ENCODE data around the gene GJC1. TPM values are rescaled to one million over a fixed set of nuclear protein-coding genes. Genes with fewer than 3 reads are reported as not detected.
"Not testable (repeated sequence)": the region's sequence is repeated elsewhere in the genome, so short reads cannot be mapped to it uniquely, and the experiment has no call there.

GJC1 gene
- total RNA-seq, 4 donors from 2014 or later = 2.1 to 9.2 (median 4.6) TPM

GRCh38 chr17:44828919-44829522, 1.1 kb downstream of the GJC1 start:
- no peaks in the 10 kb centered on the region for H3K9me3 ChIP-seq
- H3K27ac ChIP-seq = peak overlapping the region; percentile 50 to 66 (median 54)
- TF ChIP-seq CTCF (IDR thresholded peaks at IDR 0.05 in 4 of 5, conservative IDR thresholded peaks at IDR 0.05 in 1 of 5) (no peak), POLR2A (IDR thresholded peaks at IDR 0.05) (no peak)
- intact Hi-C loops (cut with DNase I; ENCODE audit: low total_unique reads) = no loop called here
- in situ Hi-C loops (cut with MboI; ENCODE audit: low sequenced_read_pairs in 4 of 4) = no loop called here
- ATAC-seq (no peak), DNase-seq (no peak)
- H3K36me3 ChIP-seq = no peaks in the 10 kb centered on the region
- peaks cover 60 to 76% (median 74%) of the 10 kb centered on the region in 3 donors for H3K27me3 ChIP-seq
- H3K4me3 ChIP-seq = peak overlapping the region; percentile 41 to 56 (median 52)
- H3K4me1 ChIP-seq = peaks cover 0 to 7% of the 10 kb centered on the region in 2 donors

- Histone ChIP-seq H3K36me3 (no peaks in the 10 kb centered on the region), H3K27ac (no peak overlapping the region), H3K27me3 (peaks cover 60 to 74% (median 65%) of the 10 kb centered on the region in 3 donors), H3K4me3 (peak overlapping the region in 3 of 4 donors; percentile 3 to 52 (median 12)), H3K4me1 (peaks cover 0 to 7% of the 10 kb centered on the region in 2 donors), H3K9me3 (no peaks in the 10 kb centered on the region)
- intact Hi-C loops (cut with DNase I; ENCODE audit: low total_unique reads) = no loop called here
- no peak for ATAC-seq
- DNase-seq = no peak
- TF ChIP-seq POLR2A (IDR thresholded peaks at IDR 0.05) (no peak), CTCF (IDR thresholded peaks at IDR 0.05 in 4 of 5, conservative IDR thresholded peaks at IDR 0.05 in 1 of 5) (no peak)
- in situ Hi-C loops (cut with MboI; ENCODE audit: low sequenced_read_pairs in 4 of 4) = no loop called here
Observed at GRCh38 chr17:44827863-44828262, 2.2 kb downstream of the GJC1 start.

GRCh38 chr17:44826123-44826790, 3.8 kb downstream of the GJC1 start:
- peaks cover 54 to 67% (median 57%) of the 10 kb centered on the region in 3 donors for H3K27me3 ChIP-seq
- H3K4me3 ChIP-seq = peak overlapping the region in 1 of 4 donors; percentile 52
- intact Hi-C loops (cut with DNase I; ENCODE audit: low total_unique reads) (no loop called here), in situ Hi-C loops (cut with MboI; ENCODE audit: low sequenced_read_pairs in 4 of 4) (no loop called here)
- TF ChIP-seq CTCF (IDR thresholded peaks at IDR 0.05 in 4 of 5, conservative IDR thresholded peaks at IDR 0.05 in 1 of 5) = no peak
- no peak for TF ChIP-seq POLR2A (IDR thresholded peaks at IDR 0.05)
- H3K36me3 ChIP-seq = no peaks in the 10 kb centered on the region
- no peaks in the 10 kb centered on the region for H3K9me3 ChIP-seq
- H3K4me1 ChIP-seq = peaks cover 0 to 7% of the 10 kb centered on the region in 2 donors
- no peak overlapping the region for H3K27ac ChIP-seq
- DNase-seq = no peak
- no peak for ATAC-seq

- ATAC-seq; in situ Hi-C loops (cut with MboI; ENCODE audit: low sequenced_read_pairs in 4 of 4); DNase-seq; H3K36me3 ChIP-seq; H3K27ac ChIP-seq; H3K4me1 ChIP-seq; intact Hi-C loops (cut with DNase I; ENCODE audit: low total_unique reads); H3K9me3 ChIP-seq; H3K4me3 ChIP-seq: not testable (repeated sequence)
- H3K27me3 ChIP-seq = peaks cover 47 to 67% (median 48%) of the 10 kb centered on the region in 3 donors
Observed at GRCh38 chr17:44825236-44825635, 4.9 kb downstream of the GJC1 start.

GRCh38 chr17:44820631-44821212, 9.4 kb downstream of the GJC1 start:
- peaks cover 5 to 33% (median 15%) of the 10 kb centered on the region in 3 donors for H3K27me3 ChIP-seq
- no peak overlapping the region for H3K27ac ChIP-seq
- no peak overlapping the region for H3K4me3 ChIP-seq
- intact Hi-C loops (cut with DNase I; ENCODE audit: low total_unique reads) = no loop called here
- in situ Hi-C loops (cut with MboI; ENCODE audit: low sequenced_read_pairs in 4 of 4) = no loop called here
- no peaks in the 10 kb centered on the region for H3K36me3 ChIP-seq
- TF ChIP-seq CTCF (IDR thresholded peaks at IDR 0.05 in 4 of 5, conservative IDR thresholded peaks at IDR 0.05 in 1 of 5) = no peak
- TF ChIP-seq POLR2A (IDR thresholded peaks at IDR 0.05) = no peak
- ATAC-seq (no peak), DNase-seq (no peak)
- H3K9me3 ChIP-seq = no peaks in the 10 kb centered on the region
- no peaks in the 10 kb centered on the region for H3K4me1 ChIP-seq

GRCh38 chr17:44818508-44818907, 11.6 kb downstream of the GJC1 start:
- DNase-seq; ATAC-seq; intact Hi-C loops (cut with DNase I; ENCODE audit: low total_unique reads); H3K9me3 ChIP-seq; H3K36me3 ChIP-seq; H3K27ac ChIP-seq; H3K4me3 ChIP-seq; H3K4me1 ChIP-seq; in situ Hi-C loops (cut with MboI; ENCODE audit: low sequenced_read_pairs in 4 of 4): not testable (repeated sequence)
- peaks cover 0 to 19% (median 10%) of the 10 kb centered on the region in 3 donors for H3K27me3 ChIP-seq

All from gastrocnemius medialis (tissue), 4 donors.